ENCODE data around the gene BROX.
"Not testable (repeated sequence)": the region's sequence is repeated elsewhere in the genome, so short reads cannot be mapped to it uniquely, and the experiment has no call there.

Gene BROX

GRCh38 chr1:222732216-222733159 lies 20.1 kb downstream of the BROX start:
- DNase-seq (ENCODE audit: low spot score) = no peak

- no peak for DNase-seq (ENCODE audit: low spot score)
Measured at GRCh38 chr1:222734740-222735139, 22.4 kb downstream of the BROX start.

GRCh38 chr1:222736470-222736869 lies 24.1 kb downstream of the BROX start:
- DNase-seq (ENCODE audit: low spot score) = no peak

- no peak for DNase-seq (ENCODE audit: low spot score)
Measured at GRCh38 chr1:222736972-222737371, 24.6 kb downstream of the BROX start, which contains the start of gene FAM177B. Gene FAM177B, plus strand, starts transcription at chr1:222737202. Its CDS starts 9,344 bp downstream, at chr1:222746546.

- DNase-seq (ENCODE audit: low spot score) = no peak
Measured at GRCh38 chr1:222739465-222739864, 27.1 kb downstream of the BROX start.

GRCh38 chr1:222739929-222740328 lies 27.6 kb downstream of the BROX start:
- no peak for DNase-seq (ENCODE audit: low spot score)

GRCh38 chr1:222741630-222742457 lies 29.5 kb downstream of the BROX start:
- DNase-seq (ENCODE audit: low spot score) = not testable (repeated sequence)

GRCh38 chr1:222749927-222750326 lies 37.6 kb downstream of the BROX start:
- no peak for DNase-seq (ENCODE audit: low spot score)

- no peak for DNase-seq (ENCODE audit: low spot score)
Measured at GRCh38 chr1:222750651-222751050, 38.3 kb downstream of the BROX start.

GRCh38 chr1:222751255-222751654 lies 38.9 kb downstream of the BROX start:
- DNase-seq (ENCODE audit: low spot score) = no peak

- no peak for DNase-seq (ENCODE audit: low spot score)
Measured at GRCh38 chr1:222754366-222755139, 42.2 kb downstream of the BROX start.

- no peak for DNase-seq (ENCODE audit: low spot score)
Measured at GRCh38 chr1:222757646-222758268, 45.4 kb downstream of the BROX start.

GRCh38 chr1:222759451-222760035 lies 47.2 kb downstream of the BROX start:
- no peak for DNase-seq (ENCODE audit: low spot score)

- no peak for DNase-seq (ENCODE audit: low spot score)
Measured at GRCh38 chr1:222761083-222761482, 48.7 kb downstream of the BROX start.

- DNase-seq (ENCODE audit: low spot score) = not testable (repeated sequence)
Measured at GRCh38 chr1:222762178-222762577, 49.8 kb downstream of the BROX start.

- no peak for DNase-seq (ENCODE audit: low spot score)
Measured at GRCh38 chr1:222767152-222767571, 54.8 kb downstream of the BROX start.

GRCh38 chr1:222768592-222768991 lies 56.2 kb downstream of the BROX start:
- no peak for DNase-seq (ENCODE audit: low spot score)

- no peak for DNase-seq (ENCODE audit: low spot score)
Measured at GRCh38 chr1:222769181-222769580, 56.8 kb downstream of the BROX start.

- DNase-seq (ENCODE audit: low spot score) = no peak
Measured at GRCh38 chr1:222769971-222770620, 57.7 kb downstream of the BROX start.

GRCh38 chr1:222772996-222773379 lies 60.6 kb downstream of the BROX start:
- no peak for DNase-seq (ENCODE audit: low spot score)

GRCh38 chr1:222777463-222777862 lies 65.1 kb downstream of the BROX start:
- no peak for DNase-seq (ENCODE audit: low spot score)
